Endodermal cell (in vitro differentiated cells): ENCODE results near the gene DMBT1. TPM values are rescaled to one million over a fixed set of nuclear protein-coding genes. Genes with fewer than 3 reads are reported as not detected.

ENCODE experiments used
- DNase-seq: peaks from one replicate; pipeline ENCODE4 v3.0.0-alpha.2; 2017
- H3K27ac ChIP-seq: 2 replicates; pipeline ENCODE4 v1.5.1; 2013; ENCODE audit warnings: mild to moderate bottlenecking, low read depth, low read length, moderate library complexity
- H3K27me3 ChIP-seq: 2 replicates; pipeline ENCODE4 v1.6.1; 2013; ENCODE audit warnings: mild to moderate bottlenecking, low read length, moderate library complexity; ENCODE audit not compliant: insufficient read depth, control insufficient read depth, poor library complexity, severe bottlenecking
- H3K36me3 ChIP-seq: 2 replicates; pipeline ENCODE4 v1.7.0; 2013; ENCODE audit warnings: mild to moderate bottlenecking, low read length, moderate library complexity; ENCODE audit not compliant: control insufficient read depth, insufficient read depth
- H3K4me1 ChIP-seq: one replicate; pipeline ENCODE4 v1.7.0; 2013; ENCODE audit warnings: low read length; ENCODE audit not compliant: control insufficient read depth, insufficient read depth
- H3K4me3 ChIP-seq: 2 replicates; pipeline ENCODE4 v1.5.1; 2013; ENCODE audit warnings: mild to moderate bottlenecking, low read length, moderate library complexity
- H3K9ac ChIP-seq: 2 replicates; pipeline ENCODE4 v1.6.1; 2013; ENCODE audit warnings: mild to moderate bottlenecking, low read length, moderate library complexity; ENCODE audit not compliant: poor library complexity, severe bottlenecking; ENCODE audit errors: extremely low read depth
- H3K9me3 ChIP-seq: 2 replicates; pipeline ENCODE4 v1.6.1; 2013; ENCODE audit warnings: mild to moderate bottlenecking, low read length, moderate library complexity; ENCODE audit not compliant: control insufficient read depth
- H3K27ac Mint-ChIP-seq: 2 replicates; pipeline ENCODE4 v1.8.0; 2020; ENCODE audit warnings: mixed read lengths
- H3K27me3 Mint-ChIP-seq: 2 replicates; pipeline ENCODE4 v1.8.0; 2021; ENCODE audit warnings: mild to moderate bottlenecking, mixed read lengths; ENCODE audit not compliant: insufficient read depth
- H3K36me3 Mint-ChIP-seq: 2 replicates; pipeline ENCODE4 v1.8.0; 2020; ENCODE audit warnings: low read depth, mixed read lengths
- H3K4me1 Mint-ChIP-seq: 2 replicates; pipeline ENCODE4 v1.8.0; 2020; ENCODE audit warnings: mixed read lengths
- H3K4me3 Mint-ChIP-seq: 2 replicates; pipeline ENCODE4 v1.8.0; 2020; ENCODE audit warnings: mild to moderate bottlenecking, moderate library complexity, mixed read lengths
- H3K9me3 Mint-ChIP-seq: 2 replicates; pipeline ENCODE4 v1.8.0; 2020; ENCODE audit warnings: mild to moderate bottlenecking, mixed read lengths
- WGBS, 2 experiments: methylation state at CpG; one replicate each; pipeline versions ENCODE4 v1.1.5 to v1.1.7; 2013; ENCODE audit warnings: missing lambda C conversion rate in 2 of 2, mixed read lengths in 1 of 2; ENCODE audit not compliant: insufficient coverage in 1 of 2, insufficient read length in 1 of 2; 5-methylcytosine and 5-hydroxymethylcytosine counted together
- total RNA-seq, 2 donors: library from RNA; stranded (reverse); fragmentation: NEBNext Ultra II Directional in 1 of 2; extraction: Animal tissue kit (Norgen Biotek cat#: 25700) in 1 of 2; gene quantifications; 2 replicates in 1 of 2; 3 replicates in 1 of 2; pipeline ENCODE4 v1.2.1, GENCODE V29; 2021
- TF ChIP-seq, protein P1 (sequence below): fragments of 200-600 bp; sonication (generic); conservative IDR thresholded peaks from 2 replicates; pipeline ENCODE4 v1.5.0; 2021; ENCODE audit warnings: antibody characterized with exemption, mild to moderate bottlenecking

The DMBT1 gene
- total RNA-seq, 2 donors from 2014 or later, result not detected

DNA sequence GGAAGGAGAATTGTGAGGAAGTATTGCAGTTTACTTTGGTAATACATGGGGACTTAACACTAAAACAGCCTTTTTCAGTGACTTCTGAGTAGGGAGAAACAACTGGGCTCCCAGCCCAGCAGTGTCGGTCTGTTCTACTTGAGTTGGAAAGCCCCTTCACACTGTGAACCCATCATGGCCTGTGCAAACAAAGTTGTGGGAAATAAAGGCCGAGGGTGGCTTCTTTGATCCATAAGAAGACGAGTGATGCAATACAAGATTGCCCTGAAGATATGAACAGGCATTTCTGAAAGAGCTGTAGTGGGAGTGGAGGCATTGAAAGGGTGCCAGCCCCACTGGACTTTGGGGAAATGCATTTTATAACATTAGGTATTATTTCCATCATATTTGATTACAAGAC is 110.8 kb downstream of the DMBT1 start:
- TF ChIP-seq, protein P1, sequence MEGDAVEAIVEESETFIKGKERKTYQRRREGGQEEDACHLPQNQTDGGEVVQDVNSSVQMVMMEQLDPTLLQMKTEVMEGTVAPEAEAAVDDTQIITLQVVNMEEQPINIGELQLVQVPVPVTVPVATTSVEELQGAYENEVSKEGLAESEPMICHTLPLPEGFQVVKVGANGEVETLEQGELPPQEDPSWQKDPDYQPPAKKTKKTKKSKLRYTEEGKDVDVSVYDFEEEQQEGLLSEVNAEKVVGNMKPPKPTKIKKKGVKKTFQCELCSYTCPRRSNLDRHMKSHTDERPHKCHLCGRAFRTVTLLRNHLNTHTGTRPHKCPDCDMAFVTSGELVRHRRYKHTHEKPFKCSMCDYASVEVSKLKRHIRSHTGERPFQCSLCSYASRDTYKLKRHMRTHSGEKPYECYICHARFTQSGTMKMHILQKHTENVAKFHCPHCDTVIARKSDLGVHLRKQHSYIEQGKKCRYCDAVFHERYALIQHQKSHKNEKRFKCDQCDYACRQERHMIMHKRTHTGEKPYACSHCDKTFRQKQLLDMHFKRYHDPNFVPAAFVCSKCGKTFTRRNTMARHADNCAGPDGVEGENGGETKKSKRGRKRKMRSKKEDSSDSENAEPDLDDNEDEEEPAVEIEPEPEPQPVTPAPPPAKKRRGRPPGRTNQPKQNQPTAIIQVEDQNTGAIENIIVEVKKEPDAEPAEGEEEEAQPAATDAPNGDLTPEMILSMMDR, result no peak
- Histone ChIP-seq H3K27ac (no peak overlapping the region), H3K9me3 (no peaks in the 10 kb centered on the region), H3K4me1 (peaks cover 31% of the 10 kb centered on the region), H3K27me3 (peaks cover 55% of the 10 kb centered on the region), H3K9ac (no peak overlapping the region), H3K4me3 (no peak overlapping the region), H3K36me3 (no peaks in the 10 kb centered on the region)
- Mint-ChIP-seq H3K9me3 (no peaks in the 10 kb centered on the region), H3K27ac (no peak overlapping the region), H3K27me3 (peaks cover 70% of the 10 kb centered on the region), H3K36me3 (no peaks in the 10 kb centered on the region), H3K4me1 (peaks cover 30% of the 10 kb centered on the region), H3K4me3 (no peak overlapping the region)
- no peak for DNase-seq
- 92 to 96% methylated on average over 3 of the region's 3 CpGs for WGBS, 2 experiments

DNA sequence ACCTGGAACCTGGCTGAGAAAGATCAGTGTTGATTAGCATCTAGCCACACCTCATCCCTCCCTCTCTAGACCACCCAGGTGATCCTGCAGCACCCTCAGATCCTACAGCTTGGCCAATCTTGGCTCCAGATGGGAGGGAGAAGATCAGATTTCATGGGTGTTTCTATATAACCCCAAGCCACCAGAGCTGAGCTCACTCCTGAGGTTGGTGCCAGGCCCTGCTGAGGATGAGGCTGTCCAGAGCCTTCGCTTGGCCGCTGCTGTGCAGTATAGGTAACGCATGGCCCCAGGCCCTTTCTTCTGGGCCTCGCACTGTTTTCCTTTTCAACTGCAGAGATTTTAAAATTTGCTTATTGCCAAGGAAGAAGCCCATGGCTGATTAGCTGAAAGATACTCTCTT is 112.1 kb downstream of the DMBT1 start:
- Mint-ChIP-seq H3K9me3 (no peaks in the 10 kb centered on the region), H3K36me3 (no peaks in the 10 kb centered on the region), H3K27me3 (peaks cover 80% of the 10 kb centered on the region), H3K4me1 (peaks cover 30% of the 10 kb centered on the region), H3K27ac (no peak overlapping the region), H3K4me3 (no peak overlapping the region)
- Histone ChIP-seq H3K4me3 (no peak overlapping the region), H3K4me1 (peaks cover 31% of the 10 kb centered on the region), H3K9me3 (no peaks in the 10 kb centered on the region), H3K9ac (no peak overlapping the region), H3K36me3 (no peaks in the 10 kb centered on the region), H3K27me3 (peaks cover 68% of the 10 kb centered on the region), H3K27ac (no peak overlapping the region)
- DNase-seq, result no peak
- WGBS, 2 experiments, result 93 to 100% methylated on average over 3 to 4 of the region's 4 CpGs
- TF ChIP-seq, protein P1, result no peak

DNA sequence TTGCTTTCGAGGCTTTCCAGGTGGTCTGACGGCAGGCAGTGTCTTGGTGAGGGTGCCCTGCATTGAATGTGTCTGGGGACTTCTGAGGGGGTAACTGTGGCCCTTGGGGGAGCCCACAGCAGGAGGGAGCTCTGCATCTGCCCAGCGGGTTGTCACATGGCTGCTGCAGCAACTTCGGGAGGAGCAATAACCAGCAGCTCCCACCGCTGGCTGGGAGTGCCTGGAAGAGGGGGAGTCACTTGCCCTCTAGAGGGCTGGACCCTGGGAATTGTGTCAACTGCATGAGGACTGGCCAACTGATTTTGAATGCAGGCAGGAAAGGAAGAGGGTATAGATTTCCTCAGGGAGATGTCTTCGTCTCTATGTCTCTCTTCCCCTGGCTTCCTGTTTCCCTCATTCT is 112.7 kb downstream of the DMBT1 start:
- Histone ChIP-seq H3K27me3 (peaks cover 74% of the 10 kb centered on the region), H3K9ac (no peak overlapping the region), H3K4me1 (peaks cover 31% of the 10 kb centered on the region), H3K27ac (no peak overlapping the region), H3K4me3 (no peak overlapping the region), H3K9me3 (no peaks in the 10 kb centered on the region), H3K36me3 (no peaks in the 10 kb centered on the region)
- no peaks in the 10 kb centered on the region for H3K9me3 Mint-ChIP-seq
- 76 to 93% methylated on average over 2 to 6 of the region's 6 CpGs for WGBS, 2 experiments
- H3K27me3 Mint-ChIP-seq, result peaks cover 83% of the 10 kb centered on the region
- H3K36me3 Mint-ChIP-seq, result no peaks in the 10 kb centered on the region
- H3K4me3 Mint-ChIP-seq, result no peak overlapping the region
- H3K27ac Mint-ChIP-seq, result no peak overlapping the region
- no peak for DNase-seq
- TF ChIP-seq, protein P1, result no peak
- peaks cover 30% of the 10 kb centered on the region for H3K4me1 Mint-ChIP-seq
